OCI-LY1 (cell line): Measurements from ENCODE around the gene DPM3.

Experiments used
- H2AFZ ChIP-seq: fragments of 200-600 bp; sonication (generic), shearing (Covaris generic); 2 replicates; pipeline ENCODE4 v1.6.0; 2014; ENCODE audit warnings: antibody characterized with exemption, mild to moderate bottlenecking, low read length
- H3F3A ChIP-seq: fragments of 200-600 bp; sonication (generic), shearing (Covaris generic); 2 replicates; pipeline ENCODE4 v1.6.0; 2014; ENCODE audit warnings: mild to moderate bottlenecking, antibody characterized with exemption, low read length, moderate library complexity; ENCODE audit not compliant: insufficient read depth
- H3K27ac ChIP-seq: fragments of 200-600 bp; sonication (generic); 2 replicates; pipeline ENCODE4 v1.5.1; 2014; ENCODE audit warnings: low read length, mixed run types, mild to moderate bottlenecking, low read depth; ENCODE audit not compliant: poor library complexity, severe bottlenecking
- H3K27me3 ChIP-seq: fragments of 200-600 bp; sonication (generic); 2 replicates; pipeline ENCODE4 v1.6.0; 2014; ENCODE audit warnings: antibody characterized with exemption, mild to moderate bottlenecking, low read length, moderate library complexity; ENCODE audit not compliant: insufficient read depth
- H3K36me3 ChIP-seq: fragments of 200-600 bp; sonication (generic); 2 replicates; pipeline ENCODE4 v1.6.1; 2014; ENCODE audit warnings: mild to moderate bottlenecking, antibody characterized with exemption, low read length, moderate library complexity, mixed read lengths; ENCODE audit not compliant: insufficient read depth
- H3K4me1 ChIP-seq: fragments of 200-600 bp; sonication (generic); 2 replicates; pipeline ENCODE4 v1.5.1; 2014; ENCODE audit warnings: mild to moderate bottlenecking, low read length, moderate library complexity; ENCODE audit not compliant: insufficient read depth, severe bottlenecking
- H3K4me2 ChIP-seq: fragments of 200-600 bp; sonication (generic), shearing (Covaris generic); 2 replicates; pipeline ENCODE4 v1.6.1; 2014; ENCODE audit warnings: low read length
- H3K4me3 ChIP-seq: fragments of 200-600 bp; sonication (generic); 2 replicates; pipeline ENCODE4 v1.5.1; 2014; ENCODE audit warnings: low read length, low read depth, mild to moderate bottlenecking, mixed read lengths; ENCODE audit not compliant: poor library complexity, severe bottlenecking
- H3K79me2 ChIP-seq: fragments of 200-600 bp; shearing (Covaris generic); 2 replicates; pipeline ENCODE4 v1.6.1; 2016; ENCODE audit warnings: mixed run types, low read length, mixed read lengths; ENCODE audit not compliant: insufficient read depth
- H3K9ac ChIP-seq: fragments of 200-600 bp; sonication (generic), shearing (Covaris generic); 2 replicates; pipeline ENCODE4 v1.6.1; 2014; ENCODE audit warnings: mild to moderate bottlenecking, low read length, mixed read lengths
- H3K9me2 ChIP-seq: fragments of 200-600 bp; sonication (generic), shearing (Covaris generic); 2 replicates; pipeline ENCODE4 v1.6.1; 2014; ENCODE audit warnings: low read depth, mild to moderate bottlenecking, low read length, mixed read lengths
- H3K9me3 ChIP-seq: fragments of 200-600 bp; shearing (Covaris generic); 2 replicates; pipeline ENCODE4 v1.6.1; 2014; ENCODE audit warnings: low read length, mixed read lengths
- H4K20me1 ChIP-seq: fragments of 200-600 bp; sonication (generic), shearing (Covaris generic); 2 replicates; pipeline ENCODE4 v1.6.0; 2016; ENCODE audit warnings: mild to moderate bottlenecking, low read length; ENCODE audit not compliant: insufficient read depth
- EZH2 ChIP-seq: fragments of 200-600 bp; sonication (generic), shearing (Covaris generic); IDR thresholded peaks from 2 replicates; pipeline ENCODE4 v1.8.0; 2017; ENCODE audit warnings: borderline replicate concordance, mixed run types, mild to moderate bottlenecking, antibody characterized with exemption, low read length, moderate library complexity, mixed read lengths
- TF ChIP-seq, protein P1 (sequence below): fragments of 200-600 bp; sonication (generic), shearing (Covaris generic); IDR thresholded peaks from 2 replicates; pipeline ENCODE4 v1.5.1; 2017; ENCODE audit warnings: mild to moderate bottlenecking, antibody characterized with exemption, low read length, moderate library complexity, mixed read lengths

The DPM3 gene

DNA sequence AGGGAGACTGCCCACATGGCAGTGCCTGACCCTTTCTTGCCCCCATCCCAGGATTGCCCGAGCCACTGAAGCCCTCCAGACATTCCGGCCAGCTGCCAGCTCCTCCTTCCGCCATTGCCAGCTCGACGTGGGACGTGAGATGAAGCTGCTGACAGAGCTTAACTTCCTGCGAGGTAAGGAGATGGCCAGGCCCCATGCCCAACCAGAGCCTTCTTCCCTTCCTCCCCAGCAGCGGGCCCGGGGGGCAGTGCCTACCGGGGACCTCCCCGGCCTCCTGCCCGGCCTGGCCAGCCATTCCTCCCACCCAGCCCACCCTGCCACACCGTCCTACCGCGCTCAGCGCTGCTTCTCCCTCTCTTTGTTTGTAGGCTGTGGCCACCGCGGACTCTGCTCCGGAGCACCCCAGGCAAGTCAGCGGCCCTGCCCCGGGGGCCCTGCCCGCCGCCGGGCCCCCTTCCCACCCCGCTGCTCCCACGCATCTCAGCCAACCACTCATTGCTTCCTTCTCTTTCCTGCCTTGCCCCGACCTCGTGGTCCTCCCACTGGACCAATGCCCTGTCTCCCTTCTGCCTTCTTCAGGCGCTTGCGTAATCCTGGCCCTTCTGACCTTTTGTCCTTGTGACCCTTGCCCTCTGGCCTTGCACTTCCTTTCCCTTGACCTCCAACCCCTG is 38.2 kb upstream of the DPM3 start:
- H3K4me3 ChIP-seq, result no peak overlapping the region
- H3K9ac ChIP-seq, result no peak overlapping the region
- H3K9me3 ChIP-seq, result no peaks in the 10 kb centered on the region
- H3K27me3 ChIP-seq, result no peaks in the 10 kb centered on the region
- no peaks in the 10 kb centered on the region for H3K9me2 ChIP-seq
- TF ChIP-seq, protein P1, sequence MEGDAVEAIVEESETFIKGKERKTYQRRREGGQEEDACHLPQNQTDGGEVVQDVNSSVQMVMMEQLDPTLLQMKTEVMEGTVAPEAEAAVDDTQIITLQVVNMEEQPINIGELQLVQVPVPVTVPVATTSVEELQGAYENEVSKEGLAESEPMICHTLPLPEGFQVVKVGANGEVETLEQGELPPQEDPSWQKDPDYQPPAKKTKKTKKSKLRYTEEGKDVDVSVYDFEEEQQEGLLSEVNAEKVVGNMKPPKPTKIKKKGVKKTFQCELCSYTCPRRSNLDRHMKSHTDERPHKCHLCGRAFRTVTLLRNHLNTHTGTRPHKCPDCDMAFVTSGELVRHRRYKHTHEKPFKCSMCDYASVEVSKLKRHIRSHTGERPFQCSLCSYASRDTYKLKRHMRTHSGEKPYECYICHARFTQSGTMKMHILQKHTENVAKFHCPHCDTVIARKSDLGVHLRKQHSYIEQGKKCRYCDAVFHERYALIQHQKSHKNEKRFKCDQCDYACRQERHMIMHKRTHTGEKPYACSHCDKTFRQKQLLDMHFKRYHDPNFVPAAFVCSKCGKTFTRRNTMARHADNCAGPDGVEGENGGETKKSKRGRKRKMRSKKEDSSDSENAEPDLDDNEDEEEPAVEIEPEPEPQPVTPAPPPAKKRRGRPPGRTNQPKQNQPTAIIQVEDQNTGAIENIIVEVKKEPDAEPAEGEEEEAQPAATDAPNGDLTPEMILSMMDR, result no peak
- no peak for TF ChIP-seq EZH2
- H3F3A ChIP-seq, result peaks cover 4% of the 10 kb centered on the region; the same call in 1 of the 2 replicates
- no peak overlapping the region for H2AFZ ChIP-seq
- H3K36me3 ChIP-seq, result peaks cover 13% of the 10 kb centered on the region
- H4K20me1 ChIP-seq, result no peaks in the 10 kb centered on the region
- peaks cover 15% of the 10 kb centered on the region for H3K4me1 ChIP-seq
- no peak overlapping the region for H3K4me2 ChIP-seq
- H3K27ac ChIP-seq, result no peak overlapping the region
- no peaks in the 10 kb centered on the region for H3K79me2 ChIP-seq

DNA sequence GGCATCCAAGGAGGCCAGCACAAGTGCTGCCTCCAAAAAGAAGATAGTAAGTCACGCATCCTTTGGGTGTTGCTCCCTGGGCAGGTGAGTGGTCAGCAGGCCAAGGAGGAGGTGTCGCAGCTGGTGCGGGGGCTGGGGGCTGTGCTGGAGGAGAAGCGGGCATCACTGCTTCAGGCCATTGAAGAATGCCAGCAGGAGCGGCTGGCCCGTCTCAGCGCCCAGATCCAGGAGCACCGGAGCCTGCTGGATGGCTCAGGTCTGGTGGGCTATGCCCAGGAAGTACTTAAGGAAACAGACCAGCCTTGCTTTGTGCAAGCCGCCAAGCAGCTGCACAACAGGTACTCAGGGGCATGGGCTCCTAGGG is 37.6 kb upstream of the DPM3 start:
- Histone ChIP-seq H3K9me3 (no peaks in the 10 kb centered on the region), H3K27ac (no peak overlapping the region), H3F3A (peaks cover 4% of the 10 kb centered on the region; the same call in 1 of the 2 replicates), H3K4me1 (peaks cover 18% of the 10 kb centered on the region), H4K20me1 (no peaks in the 10 kb centered on the region), H3K79me2 (no peaks in the 10 kb centered on the region), H3K27me3 (no peaks in the 10 kb centered on the region), H3K9ac (no peak overlapping the region), H3K9me2 (no peaks in the 10 kb centered on the region), H3K36me3 (peaks cover 13% of the 10 kb centered on the region), H3K4me3 (no peak overlapping the region), H3K4me2 (no peak overlapping the region), H2AFZ (no peak overlapping the region)
- TF ChIP-seq, protein P1, result no peak
- TF ChIP-seq EZH2, result no peak

DNA sequence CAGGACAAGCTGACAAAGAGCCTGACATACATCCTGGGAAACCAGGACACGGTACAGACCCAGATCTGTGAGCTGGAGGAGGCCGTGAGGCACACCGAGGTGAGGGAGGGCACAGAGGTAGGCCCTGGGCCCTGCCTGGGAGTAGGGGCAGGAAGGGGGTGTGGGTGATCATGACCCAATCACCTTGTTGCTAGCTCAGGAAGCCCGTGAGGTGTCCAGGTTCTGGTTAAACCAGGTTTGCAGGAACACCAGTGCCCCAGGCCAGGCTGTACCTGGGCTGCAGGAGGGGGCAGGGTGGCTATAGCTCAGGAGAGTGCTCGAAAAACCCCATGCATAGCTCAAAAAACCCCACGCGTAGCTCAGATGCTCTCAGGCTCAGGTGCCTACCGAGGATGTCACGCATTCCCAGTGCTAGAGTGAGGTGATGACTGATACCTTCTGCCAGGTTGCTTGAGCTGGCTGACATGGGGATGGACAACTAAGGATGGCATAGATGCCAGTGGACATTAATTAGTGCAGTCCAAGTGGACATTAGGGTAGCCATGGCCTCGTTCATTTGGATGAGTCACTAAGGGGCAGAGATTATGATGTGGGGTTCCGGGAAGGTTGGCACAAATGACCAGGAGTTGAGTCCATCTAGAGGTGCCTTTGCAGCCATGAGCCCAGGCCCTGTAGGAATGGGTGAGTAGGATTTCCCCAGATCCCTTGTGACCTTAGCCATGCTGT is 37.0 kb upstream of the DPM3 start:
- Histone ChIP-seq H2AFZ (no peak overlapping the region), H3F3A (peaks cover 4% of the 10 kb centered on the region; the same call in 1 of the 2 replicates), H3K36me3 (peaks cover 13% of the 10 kb centered on the region), H3K9me2 (no peaks in the 10 kb centered on the region), H3K27me3 (no peaks in the 10 kb centered on the region), H3K4me2 (no peak overlapping the region), H3K9me3 (no peaks in the 10 kb centered on the region), H3K4me1 (peaks cover 21% of the 10 kb centered on the region), H3K4me3 (no peak overlapping the region), H3K9ac (no peak overlapping the region), H3K79me2 (no peaks in the 10 kb centered on the region), H3K27ac (no peak overlapping the region), H4K20me1 (no peaks in the 10 kb centered on the region)
- TF ChIP-seq EZH2, result no peak
- TF ChIP-seq, protein P1, result no peak
